ENCODE data around the gene AIG1.

Gene AIG1

GRCh38 chr6:143098054-143098671, 37.5 kb downstream of the AIG1 start:
- no peak for DNase-seq

GRCh38 chr6:143099647-143100046, 39.0 kb downstream of the AIG1 start:
- DNase-seq, result no peak

GRCh38 chr6:143100429-143100828, 39.7 kb downstream of the AIG1 start:
- no peak for DNase-seq

GRCh38 chr6:143103916-143104315, 43.2 kb downstream of the AIG1 start:
- DNase-seq, result no peak

GRCh38 chr6:143107440-143107839, 46.8 kb downstream of the AIG1 start:
- DNase-seq, result no peak

- DNase-seq, result peak; percentile 54
Measured at GRCh38 chr6:143107911-143108761, 47.4 kb downstream of the AIG1 start.

- DNase-seq, result no peak
Measured at GRCh38 chr6:143109196-143109595, 48.5 kb downstream of the AIG1 start.

- DNase-seq, result peak; percentile 56
Measured at GRCh38 chr6:143110572-143110971, 49.9 kb downstream of the AIG1 start.

GRCh38 chr6:143110996-143111395, 50.3 kb downstream of the AIG1 start:
- DNase-seq, result peak; percentile 46

GRCh38 chr6:143111443-143111842, 50.8 kb downstream of the AIG1 start:
- no peak for DNase-seq

GRCh38 chr6:143112084-143112768, 51.5 kb downstream of the AIG1 start:
- DNase-seq, result no peak

- DNase-seq, result no peak
Measured at GRCh38 chr6:143112837-143113236, 52.1 kb downstream of the AIG1 start.

GRCh38 chr6:143115728-143116127, 55.0 kb downstream of the AIG1 start:
- DNase-seq, result no peak

- no peak for DNase-seq
Measured at GRCh38 chr6:143117108-143117507, 56.4 kb downstream of the AIG1 start.

- no peak for DNase-seq
Measured at GRCh38 chr6:143119260-143119659, 58.6 kb downstream of the AIG1 start.

GRCh38 chr6:143123081-143123480, 62.4 kb downstream of the AIG1 start:
- peak; percentile 39 for DNase-seq

GRCh38 chr6:143123941-143124340, 63.3 kb downstream of the AIG1 start:
- no peak for DNase-seq

- peak; percentile 85 for DNase-seq
Measured at GRCh38 chr6:143125455-143125854, 64.8 kb downstream of the AIG1 start.

GRCh38 chr6:143125864-143126573, 65.3 kb downstream of the AIG1 start:
- DNase-seq, result peak; percentile 94

GRCh38 chr6:143126574-143126941, 65.9 kb downstream of the AIG1 start:
- DNase-seq, result no peak

- DNase-seq, result no peak
Measured at GRCh38 chr6:143127941-143128680, 67.4 kb downstream of the AIG1 start.

GRCh38 chr6:143128681-143129015, 68.0 kb downstream of the AIG1 start:
- DNase-seq, result no peak

GRCh38 chr6:143130928-143131327, 70.2 kb downstream of the AIG1 start:
- no peak for DNase-seq
